T-helper 22 cell (primary cell): ENCODE measurements around the gene SEPTIN2.
"Not testable (repeated sequence)": the region's sequence is repeated elsewhere in the genome, so short reads cannot be mapped to it uniquely, and the experiment has no call there.

Experiments used
- DNase-seq: peaks from one replicate; pipeline ENCODE4 v3.0.0-alpha.2; 2020; ENCODE audit warnings: low read depth

The SEPTIN2 gene

DNA sequence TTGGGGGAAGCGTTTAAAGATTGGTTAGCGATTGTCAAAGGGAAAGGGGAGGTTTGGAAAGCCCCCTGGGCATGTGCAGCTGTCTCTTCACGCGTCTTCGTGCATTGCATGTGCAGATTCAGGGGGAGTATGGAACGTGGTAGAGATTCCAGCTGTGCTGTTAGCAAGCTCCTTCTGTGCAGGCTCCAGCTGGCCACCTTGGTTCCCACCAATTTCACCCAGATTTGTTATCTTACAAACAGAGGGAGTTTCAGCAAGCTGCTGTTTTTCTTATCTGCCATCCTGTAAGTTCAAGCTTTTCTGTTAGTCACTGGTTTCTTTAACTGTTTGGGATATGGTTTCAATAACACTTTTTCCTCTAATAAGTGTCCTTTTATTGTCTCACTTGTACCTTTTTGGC lies 70.8 kb downstream of the SEPTIN2 start:
- no peak for DNase-seq

DNA sequence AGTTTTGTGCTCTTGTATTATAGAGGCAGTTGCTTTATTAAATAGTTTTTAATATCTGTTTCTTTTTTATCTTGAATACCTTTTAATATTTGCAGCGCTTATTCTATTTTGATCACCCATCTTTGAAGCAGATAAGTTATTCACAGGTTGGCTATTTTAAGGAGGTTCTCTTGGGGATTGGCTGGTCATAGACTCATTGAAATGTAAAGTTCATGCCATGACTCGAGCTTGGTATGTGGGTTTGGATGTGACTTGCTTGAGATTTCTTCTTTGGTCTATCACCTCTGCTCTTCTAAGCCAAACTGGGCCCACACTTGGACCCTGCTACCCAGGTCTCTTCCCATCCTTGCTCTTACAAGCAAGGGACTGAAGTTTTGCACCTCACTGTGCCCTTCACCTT lies 74.0 kb downstream of the SEPTIN2 start:
- DNase-seq, result no peak

DNA sequence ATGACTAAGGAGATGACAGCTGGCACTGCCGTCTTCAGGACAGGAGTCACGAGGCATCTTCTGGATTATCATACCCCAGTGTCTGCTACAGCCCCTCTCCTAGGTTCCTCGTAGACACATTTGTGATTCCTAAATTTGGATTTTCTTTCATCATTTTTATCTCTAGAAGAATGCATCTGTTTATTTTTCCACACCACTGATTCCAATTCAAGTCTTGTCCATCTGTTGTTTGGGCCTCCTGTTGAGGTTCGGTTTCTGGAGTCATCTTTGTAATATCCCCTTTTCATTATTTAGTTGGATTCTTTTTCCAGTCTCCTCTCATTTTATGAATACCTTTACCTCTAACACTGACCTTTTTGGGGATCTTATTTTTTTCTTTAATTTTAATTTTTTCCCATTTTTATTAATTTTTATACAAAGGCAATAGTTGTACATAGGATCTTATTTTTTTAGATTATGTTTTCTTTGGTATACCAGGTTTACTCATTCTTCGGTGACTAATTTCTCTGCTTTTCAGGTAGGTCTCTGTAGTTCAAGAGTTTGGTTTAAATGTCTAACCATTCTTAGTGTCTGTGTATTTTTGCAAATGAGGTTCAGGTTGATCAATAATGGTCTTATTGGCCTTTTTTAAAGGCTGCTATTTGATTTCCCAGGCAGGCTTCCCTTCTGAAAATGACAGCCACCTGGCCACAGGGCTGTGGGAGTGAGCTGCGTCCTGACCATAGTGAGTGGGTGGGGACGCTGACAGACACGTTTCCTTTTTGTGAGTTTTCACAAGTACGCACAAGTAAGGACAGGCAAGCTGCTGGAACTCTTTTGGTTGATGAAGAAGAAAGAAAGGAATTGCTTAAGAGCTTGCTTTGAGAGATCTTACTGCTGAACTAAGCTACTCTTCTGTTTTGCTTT lies 74.8 kb downstream of the SEPTIN2 start:
- no peak for DNase-seq

GRCh38 chr2:241391892-241392665 lies 76.4 kb downstream of the SEPTIN2 start:
- no peak for DNase-seq

- not testable (repeated sequence) for DNase-seq
These were observed 77.0 kb downstream of the SEPTIN2 start for GRCh38 chr2:241392753-241393152.

DNA sequence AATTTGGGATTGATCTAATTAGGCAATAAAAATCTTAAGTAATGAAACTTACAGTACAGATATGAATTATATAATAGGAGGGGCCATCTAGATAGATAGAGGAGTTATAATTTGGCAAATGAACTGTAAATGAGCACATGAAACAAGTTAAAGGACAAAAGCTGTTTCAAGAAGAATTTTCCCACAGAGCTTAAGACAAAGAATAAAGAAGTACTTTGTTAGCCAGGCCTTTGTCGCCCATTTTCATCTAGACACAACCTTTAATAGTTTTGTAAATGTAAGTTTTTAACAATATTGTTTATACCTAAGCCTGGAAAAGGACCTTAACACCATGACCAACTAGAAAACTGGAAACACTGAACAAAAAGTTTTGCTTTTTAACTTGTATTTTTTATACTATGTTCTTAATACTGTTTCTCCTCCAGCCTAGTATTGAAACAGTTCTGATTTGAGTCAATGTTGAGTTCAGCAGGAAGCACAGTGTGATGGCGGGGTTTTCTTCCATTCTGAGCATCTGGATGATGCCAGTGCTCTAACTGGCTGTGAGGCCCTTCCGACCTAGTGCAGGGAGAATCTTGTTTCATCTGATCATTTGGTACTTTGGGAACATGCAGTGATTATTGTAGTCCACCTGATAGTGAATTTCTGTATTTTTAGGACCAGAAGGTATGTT lies 77.9 kb downstream of the SEPTIN2 start:
- DNase-seq, result no peak

GRCh38 chr2:241396809-241397208 lies 81.1 kb downstream of the SEPTIN2 start:
- DNase-seq, result not testable (repeated sequence)

- DNase-seq, result no peak
These were observed 84.5 kb downstream of the SEPTIN2 start for GRCh38 chr2:241399941-241400922.
